ENCODE data around the gene U2SURP.

DNA sequence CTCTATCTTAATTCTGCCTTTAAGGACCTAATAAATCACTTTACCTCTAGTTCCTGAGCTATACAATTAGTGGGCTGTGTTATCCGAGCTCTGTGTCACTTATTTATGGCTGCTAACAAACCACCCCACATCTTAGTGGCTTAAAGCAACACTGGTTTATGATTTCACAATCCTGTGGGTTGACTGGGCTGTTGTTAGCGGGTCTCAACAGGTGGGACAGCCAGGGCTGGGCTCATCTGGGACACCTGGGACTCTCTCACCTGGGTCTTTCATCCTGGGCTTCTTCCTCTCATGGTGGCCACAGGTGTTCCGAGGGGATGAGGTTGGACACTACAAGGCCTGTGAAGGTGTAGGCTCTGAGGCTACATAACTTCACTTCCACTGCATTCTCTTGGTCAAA is 82.4 kb downstream of the U2SURP start:
- TF ChIP-seq, protein P1, sequence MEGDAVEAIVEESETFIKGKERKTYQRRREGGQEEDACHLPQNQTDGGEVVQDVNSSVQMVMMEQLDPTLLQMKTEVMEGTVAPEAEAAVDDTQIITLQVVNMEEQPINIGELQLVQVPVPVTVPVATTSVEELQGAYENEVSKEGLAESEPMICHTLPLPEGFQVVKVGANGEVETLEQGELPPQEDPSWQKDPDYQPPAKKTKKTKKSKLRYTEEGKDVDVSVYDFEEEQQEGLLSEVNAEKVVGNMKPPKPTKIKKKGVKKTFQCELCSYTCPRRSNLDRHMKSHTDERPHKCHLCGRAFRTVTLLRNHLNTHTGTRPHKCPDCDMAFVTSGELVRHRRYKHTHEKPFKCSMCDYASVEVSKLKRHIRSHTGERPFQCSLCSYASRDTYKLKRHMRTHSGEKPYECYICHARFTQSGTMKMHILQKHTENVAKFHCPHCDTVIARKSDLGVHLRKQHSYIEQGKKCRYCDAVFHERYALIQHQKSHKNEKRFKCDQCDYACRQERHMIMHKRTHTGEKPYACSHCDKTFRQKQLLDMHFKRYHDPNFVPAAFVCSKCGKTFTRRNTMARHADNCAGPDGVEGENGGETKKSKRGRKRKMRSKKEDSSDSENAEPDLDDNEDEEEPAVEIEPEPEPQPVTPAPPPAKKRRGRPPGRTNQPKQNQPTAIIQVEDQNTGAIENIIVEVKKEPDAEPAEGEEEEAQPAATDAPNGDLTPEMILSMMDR (IDR thresholded peaks at IDR 0.05): no peak
- no peak for TF ChIP-seq POLR2A (IDR thresholded peaks at IDR 0.05)

All from lower leg skin (tissue), 3 donors.